NCI-H1105 treated with DMSO at 0.1 percent for 48 hours (cell line): ENCODE results near the gene CAMKK1.
"Not testable (repeated sequence)": the region's sequence is repeated elsewhere in the genome, so short reads cannot be mapped to it uniquely, and the experiment has no call there.

Experiments
- DNase-seq: peaks from one replicate; lab custom pipeline; 2025; lab: John Stamatoyannopoulos, UW

Gene CAMKK1

DNA sequence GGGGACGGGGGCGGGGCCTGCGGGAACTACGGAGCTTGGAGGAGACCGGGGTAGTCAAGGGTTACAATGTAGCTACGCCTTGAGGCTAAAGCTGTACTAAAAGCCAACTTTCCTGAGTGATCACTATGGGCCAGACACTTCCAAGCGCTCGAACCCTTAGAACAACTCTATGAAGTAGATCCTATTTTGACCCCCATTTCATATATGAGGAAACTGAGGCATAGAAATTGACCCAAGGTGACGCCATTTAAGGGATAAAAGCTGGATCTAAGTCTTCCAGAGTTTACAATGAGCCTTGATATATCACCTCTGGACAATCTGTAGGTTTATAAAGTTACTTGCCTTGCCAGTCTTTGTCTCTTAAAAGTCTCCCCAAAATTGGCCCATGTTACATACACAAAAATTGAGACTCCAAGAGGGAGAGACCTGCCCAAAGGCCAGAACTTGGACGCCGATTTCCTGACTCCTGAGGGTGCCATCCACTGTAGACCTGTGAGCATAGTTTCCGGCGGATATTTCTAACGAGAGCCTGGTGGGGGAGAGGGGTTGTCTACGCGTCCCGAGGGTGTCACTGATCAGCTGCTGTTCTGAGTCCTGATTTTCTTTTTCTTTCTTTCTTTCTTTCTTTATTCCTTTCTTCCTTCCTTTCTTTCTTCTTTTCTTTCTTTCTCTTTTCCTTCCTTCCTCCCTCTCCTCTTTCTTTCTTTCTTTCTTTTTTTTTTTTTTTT lies 46.3 kb downstream of the CAMKK1 start:
- no peak for DNase-seq

DNA sequence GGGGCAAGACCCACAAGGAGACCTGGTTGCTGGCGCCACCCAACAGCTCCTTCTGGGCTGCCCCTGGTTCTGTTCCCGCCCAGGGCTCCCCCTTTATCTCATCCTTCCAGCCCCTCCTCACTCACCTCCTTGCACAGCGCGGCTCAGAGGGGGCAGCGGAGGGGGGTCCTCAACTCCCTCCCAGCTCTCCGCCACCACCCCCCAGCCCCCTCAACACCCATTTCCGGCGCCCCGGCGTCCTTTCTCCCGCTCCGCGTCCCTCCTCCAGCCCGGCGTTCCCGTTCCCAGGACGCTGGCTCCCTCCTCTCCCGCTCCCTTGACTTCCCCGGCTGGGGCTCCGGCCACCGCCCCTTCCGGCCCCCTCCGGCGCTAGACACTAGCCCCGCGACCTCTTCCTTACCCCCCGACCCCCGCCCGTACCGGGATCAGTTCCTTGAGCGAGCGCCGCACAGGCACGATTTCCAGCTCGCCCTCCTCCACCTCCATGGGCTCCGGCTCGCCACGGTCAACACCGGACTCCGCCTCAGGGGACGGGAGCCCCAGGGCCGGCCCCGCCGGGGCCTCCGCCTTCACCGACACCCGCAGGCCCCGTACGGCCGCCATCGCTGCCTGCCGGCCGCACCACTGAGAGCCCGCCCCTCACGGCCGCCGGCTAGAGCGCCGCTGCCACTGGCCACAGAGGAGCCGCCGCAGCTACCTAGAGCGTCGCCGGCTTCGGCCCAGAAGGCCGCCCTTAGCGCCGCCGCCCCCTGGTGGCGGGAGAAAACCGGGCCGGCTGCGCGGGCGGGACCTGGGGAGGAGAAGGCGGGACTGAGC lies 47.0 kb downstream of the CAMKK1 start, which contains the start of gene NCBP3:
TSS of gene NCBP3 (minus strand) at position 626 of the 816 bp plus-strand sequence. CDS start at position 603, 23 bp downstream.
- DNase-seq: peak; percentile 91

DNA sequence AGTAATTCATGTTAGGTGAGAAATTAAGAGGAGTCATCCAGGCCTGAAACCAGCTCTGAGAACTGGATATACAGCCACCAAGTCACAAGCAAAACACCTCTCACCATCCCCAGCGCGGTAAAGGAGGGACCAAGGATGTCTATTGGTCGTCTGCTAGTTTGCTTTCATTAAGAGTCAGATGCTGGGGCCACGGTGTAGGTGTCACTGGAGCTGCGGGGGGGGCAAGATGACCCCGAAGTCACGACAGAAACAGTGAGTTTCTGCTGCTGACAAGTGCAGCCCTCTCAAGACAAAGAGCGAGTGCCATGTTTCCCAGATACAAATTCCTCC lies 47.6 kb downstream of the CAMKK1 start:
- peak; percentile 56 for DNase-seq

DNA sequence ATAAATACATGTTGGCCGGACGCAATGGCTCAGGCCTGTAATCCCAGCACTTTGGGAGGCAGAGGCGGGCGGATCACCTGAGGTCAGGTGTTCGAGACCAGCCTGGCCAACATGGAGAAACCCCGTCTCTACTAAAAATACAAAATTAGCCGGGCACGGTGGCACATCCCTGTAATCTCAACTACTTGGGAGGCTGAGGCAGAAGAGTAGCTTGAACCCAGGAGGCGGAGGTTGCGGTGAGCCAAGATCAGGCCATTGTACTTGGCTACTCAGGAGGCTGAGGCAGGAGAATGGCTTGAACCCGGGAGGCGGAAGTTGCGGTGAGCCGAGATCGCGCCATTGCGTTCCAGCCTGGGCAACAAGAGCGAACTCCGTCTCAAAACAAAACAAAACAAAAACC lies 48.3 kb downstream of the CAMKK1 start:
- not testable (repeated sequence) for DNase-seq

DNA sequence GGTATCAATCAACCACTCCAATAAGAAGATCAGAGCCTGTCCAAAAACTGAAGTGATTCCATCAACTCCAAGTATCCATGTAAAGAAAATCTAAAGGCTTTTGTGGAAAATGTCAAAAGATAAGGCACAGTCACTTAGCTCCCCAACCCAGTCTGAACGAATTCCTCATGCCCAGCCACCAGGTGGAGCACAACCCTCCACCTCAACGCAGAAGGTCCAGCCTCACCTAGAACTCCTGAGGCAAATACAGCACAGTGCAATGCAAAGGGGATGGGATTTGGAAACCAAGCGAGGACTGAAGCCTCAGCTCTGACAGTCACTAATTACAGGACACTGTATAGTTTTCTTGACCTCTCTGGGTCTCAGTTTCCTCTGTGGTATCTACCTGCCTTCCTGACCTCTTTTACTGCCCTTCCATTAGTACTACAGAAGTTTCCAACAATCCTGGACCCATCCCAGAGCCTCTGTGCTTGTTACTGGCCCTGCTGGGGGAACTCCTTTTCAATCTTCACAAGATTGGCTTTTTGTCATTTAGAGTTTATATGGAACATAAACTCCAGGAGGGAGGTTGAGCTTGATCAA lies 48.8 kb downstream of the CAMKK1 start:
- peak; percentile 35 for DNase-seq

DNA sequence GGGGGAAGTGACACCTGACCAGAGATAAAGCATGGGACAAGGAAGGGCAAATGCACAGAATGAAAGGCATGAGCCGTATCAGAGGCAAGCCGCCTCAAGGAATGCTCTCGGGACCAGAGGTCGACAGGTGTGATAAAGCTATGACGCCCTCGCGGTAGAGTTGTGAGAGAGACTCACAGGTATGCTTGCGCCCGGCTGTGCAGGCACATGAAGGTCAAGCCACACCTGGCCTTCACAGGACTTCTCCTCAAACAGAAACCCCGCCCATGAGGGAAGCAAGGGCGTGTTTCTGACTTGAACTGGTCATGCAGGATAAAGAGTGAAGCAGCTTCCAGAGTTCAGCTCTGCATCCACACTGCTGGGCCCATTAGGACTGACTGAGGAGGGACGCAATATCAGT lies 54.6 kb downstream of the CAMKK1 start:
- DNase-seq: peak; percentile 1

DNA sequence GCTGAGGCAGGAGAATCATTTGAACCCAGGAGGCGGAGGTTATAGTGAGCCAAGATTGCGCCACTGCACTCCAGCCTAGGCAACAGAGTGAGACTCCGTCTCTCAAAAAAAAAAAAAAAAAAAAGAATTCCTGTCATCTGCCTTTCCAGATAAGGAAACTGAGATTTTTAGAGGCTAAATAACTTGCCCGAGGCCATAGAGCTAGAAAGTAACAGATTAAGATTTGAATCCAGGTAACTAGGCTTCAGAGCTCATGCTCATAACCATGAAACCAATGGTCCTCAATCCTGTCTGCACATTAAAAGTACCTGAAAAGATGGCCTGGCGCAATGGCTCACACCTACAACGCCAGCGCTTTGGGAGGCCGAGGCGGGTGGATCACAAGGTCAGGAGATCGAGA lies 56.3 kb downstream of the CAMKK1 start:
- DNase-seq: no peak

DNA sequence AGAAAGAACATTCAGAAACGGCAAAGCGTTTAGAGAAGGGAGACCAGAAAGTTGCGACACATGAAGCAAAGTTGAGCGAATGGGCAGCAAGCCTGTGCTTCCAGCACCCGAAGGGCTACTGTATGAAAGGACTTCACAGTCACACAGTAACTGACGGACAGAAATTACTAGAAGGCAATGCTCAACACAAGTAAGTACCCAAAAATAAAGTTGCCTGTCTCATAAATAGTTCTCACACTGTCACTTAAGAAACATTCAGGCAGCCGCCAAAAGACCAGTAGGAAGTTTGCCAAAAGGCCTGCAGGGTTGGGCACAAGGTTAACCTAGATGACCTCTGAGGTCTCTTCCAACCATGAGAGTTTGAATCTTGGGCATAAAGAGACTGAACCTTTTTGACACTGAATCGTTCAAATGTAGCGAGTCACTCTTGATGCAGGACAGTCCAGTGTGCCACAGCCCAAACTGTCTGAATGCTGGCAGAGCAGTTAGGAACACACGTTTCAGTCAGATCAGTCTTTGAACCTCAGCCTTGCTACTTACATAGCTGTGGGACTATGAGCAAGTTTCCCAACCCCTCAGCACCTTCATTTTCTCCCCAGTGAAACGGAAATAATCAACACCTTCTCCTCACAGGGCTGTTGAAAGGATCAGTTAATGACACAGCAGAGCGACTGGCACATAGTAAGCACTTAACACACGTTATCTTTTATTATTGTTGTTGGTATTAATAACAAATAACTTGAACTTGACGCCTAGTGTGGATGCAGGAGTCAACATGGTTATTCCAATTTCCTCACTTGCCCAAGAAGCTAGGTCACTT lies 57.2 kb downstream of the CAMKK1 start:
- DNase-seq: no peak

DNA sequence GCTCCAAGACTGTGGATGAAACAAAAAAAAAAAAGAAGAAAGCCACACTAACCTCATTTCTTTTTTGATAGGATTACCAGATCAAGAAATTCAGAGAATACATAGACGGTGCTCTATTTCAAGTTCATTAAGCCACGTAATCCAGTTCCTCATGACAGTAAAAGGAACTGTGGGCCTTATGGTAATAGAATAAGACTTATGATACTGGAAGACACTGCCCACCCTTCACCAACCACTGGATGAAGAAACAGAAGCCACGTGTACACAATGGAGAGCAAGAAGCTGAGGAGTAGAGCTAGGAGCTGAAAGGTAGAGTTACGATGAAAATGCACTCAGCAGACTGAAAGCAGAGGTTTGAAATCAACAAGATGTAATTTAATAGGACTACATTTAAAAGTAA lies 58.0 kb downstream of the CAMKK1 start:
- DNase-seq: no peak

DNA sequence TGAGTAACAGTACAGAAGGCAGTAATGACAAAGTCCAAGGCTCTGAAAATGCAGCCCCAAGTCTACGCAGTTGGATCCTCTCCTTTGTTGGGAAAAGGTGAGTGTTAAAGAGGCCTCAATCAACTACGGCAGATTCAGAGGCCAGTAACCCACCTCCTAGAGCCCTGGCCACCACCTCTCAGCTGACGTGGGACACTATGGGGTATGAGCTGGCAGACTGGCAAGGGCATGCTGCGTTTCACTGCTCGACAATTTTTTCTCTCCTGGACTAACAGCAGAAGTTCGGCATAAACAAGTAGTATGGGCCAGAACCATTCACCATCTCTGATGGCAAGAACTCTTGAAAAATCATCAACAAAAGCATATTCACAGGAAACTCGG lies 64.0 kb downstream of the CAMKK1 start:
- no peak for DNase-seq

DNA sequence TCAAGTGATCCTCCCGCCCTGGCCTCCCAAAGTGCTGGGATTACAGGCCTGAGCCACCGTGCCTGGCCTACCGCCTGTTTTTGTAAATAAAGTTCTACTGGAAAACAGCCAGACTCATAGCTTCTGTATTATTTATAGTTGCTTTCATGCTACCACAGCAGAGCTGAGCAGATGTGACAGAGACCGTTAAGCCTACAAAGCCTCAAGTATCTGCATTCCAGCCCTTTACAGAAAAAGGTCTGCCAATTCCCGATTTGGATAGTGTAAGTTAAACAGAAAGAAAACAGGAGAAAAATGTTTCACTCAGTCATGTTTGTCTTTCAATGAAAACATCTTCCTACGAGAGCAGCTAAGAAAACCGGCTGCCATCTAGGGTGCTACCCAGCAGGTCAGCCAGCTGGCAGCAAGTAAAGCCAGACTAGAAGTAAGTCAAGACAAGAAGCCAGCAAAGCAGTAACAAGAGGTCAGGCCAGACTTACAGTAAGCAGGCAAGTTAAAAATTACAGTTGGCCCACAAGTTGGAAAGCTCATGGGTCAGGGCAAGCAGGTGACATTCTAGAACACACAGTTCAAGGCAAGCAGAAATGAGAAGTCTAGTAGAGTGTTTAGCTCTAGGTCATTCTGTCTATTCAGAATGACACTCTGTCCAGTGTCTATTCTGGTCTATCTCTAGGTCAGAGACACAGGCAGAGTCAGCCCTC lies 64.6 kb downstream of the CAMKK1 start:
- DNase-seq: peak; percentile 41

DNA sequence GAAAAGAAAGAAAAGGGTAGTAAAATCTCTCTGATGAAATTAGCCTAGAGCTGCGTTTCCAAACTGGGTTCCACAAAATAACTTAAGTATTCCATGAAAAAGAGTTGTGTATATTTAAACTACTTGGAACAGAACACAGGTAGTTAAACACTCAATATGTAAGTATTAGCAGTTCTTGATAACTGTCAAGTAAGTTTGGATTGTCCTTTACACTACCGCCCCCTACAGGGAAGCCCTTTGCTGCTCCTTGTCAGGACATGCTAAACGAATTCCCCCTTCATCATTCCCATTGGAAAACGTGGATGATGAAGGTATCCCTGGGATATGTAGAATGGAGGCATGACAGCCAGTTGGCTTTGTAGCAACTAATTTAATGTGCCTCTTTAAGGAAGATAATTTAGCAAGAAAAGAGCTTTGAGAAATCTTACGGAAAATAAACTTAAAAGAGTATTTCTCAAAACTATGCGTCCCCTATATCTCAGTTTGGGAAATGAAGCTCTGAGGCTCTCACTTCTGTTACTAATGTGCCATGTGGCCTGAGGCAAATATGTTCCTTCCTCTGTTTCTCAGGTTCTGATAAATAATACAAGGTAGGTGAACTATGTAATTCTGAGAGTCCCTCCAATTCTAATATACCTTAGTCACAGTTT lies 65.6 kb downstream of the CAMKK1 start:
- peak; percentile 8 for DNase-seq

DNA sequence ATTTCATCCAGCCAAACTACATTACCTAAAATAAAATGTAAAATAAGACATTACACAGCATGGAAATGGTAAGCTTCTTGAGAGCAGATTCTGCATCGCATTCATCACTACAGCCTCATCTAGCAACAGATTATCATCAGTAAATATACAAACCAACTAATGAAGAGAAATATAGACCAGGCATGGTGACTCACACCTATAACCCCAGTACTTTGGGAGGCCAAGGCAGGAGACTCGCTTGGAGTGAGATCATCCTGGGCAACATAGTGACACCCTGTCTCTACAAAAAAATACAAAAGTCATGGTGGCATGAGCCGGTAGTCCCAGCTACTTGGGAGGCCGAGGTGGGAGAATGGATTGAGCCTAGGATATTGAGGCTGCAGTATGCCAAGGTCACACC lies 66.7 kb downstream of the CAMKK1 start:
- DNase-seq: no peak

DNA sequence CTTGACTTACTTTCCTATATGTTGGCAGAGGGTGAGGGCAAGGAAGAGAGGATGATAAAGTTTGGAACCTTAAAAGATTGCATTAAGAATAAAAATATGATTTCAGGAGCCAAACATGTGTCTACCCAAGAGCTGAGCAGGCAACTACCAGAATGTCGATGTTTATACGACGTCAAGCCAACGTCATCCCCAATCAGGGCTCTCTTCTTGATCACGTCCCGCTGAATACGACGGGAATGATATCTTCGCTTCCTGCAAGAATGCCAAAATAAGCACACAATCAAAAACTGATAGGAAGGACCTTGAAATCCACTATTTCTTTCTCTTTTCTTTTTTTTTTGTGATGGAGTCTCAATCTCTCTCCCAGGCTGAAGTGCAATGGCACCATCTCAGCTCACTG lies 71.8 kb downstream of the CAMKK1 start:
- DNase-seq: no peak

DNA sequence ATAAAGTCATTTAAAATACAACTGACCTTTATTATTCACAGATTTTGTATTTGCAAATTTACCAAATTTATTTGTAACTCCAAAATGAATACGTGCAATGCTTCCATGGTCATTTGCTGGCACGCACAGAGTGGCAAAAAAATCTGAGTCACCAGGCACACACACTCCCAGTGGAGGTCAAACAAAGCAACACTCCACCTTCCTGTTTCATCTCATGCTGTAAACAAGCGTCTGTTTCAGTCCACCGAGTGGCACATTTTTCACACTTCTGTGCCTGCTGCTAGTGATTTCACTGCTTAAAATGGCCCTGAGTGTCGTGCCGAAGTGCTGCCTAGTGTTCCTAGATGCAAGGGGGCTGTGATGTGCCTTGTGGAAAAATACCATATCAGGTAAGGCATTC lies 74.1 kb downstream of the CAMKK1 start:
- no peak for DNase-seq

DNA sequence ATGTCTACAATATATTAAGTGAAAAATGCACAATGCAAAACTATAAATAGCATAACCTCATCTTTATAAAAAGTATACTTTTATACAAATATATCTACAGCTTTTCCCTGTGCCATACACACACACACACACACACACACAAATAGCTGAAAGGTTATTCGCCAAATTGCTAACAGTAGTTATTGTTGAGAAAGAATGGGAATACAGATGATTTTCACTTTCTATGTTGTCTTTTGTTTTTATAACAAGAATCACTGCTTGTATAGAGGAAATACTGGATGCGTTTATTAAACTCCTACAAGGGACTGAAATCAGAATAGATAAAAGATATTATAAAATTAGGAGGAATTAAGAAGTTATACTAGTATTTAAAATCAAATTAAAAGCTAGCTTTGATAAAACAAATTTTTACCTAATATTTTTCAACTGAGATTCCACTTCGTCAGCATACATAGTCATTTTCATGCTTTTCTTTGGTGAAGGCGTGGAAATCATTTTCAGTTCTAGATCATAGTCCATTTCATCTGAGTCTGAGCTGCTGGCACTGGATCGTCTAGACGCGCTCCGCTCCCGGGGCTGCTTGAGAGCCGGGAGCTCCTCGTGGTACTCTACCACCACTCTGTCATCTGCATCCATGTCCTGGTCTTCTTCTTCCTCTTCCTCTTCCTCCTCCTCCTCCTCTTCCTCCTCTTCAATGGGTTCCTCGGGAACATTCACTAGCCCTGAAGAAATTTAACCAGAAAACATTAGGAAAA lies 74.8 kb downstream of the CAMKK1 start:
- DNase-seq: no peak

DNA sequence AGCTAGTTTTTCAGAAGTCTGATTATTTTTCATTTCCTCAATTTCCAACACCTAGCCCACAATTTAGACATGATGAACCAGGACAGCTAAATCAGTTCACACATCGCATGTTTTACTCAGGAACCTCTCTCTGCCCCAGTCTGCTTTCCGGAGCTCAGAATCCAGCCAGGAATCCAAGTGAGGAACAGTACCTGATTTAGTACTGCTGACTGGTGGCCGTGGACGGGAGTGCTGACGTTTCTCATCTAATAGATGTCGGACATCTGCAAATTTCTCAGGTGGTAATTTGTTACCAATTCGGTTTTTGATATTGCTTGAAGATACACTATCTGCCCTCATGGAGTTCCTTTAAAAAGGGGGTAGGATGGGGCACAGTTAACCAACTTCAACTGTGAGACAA lies 76.9 kb downstream of the CAMKK1 start:
- DNase-seq: no peak

DNA sequence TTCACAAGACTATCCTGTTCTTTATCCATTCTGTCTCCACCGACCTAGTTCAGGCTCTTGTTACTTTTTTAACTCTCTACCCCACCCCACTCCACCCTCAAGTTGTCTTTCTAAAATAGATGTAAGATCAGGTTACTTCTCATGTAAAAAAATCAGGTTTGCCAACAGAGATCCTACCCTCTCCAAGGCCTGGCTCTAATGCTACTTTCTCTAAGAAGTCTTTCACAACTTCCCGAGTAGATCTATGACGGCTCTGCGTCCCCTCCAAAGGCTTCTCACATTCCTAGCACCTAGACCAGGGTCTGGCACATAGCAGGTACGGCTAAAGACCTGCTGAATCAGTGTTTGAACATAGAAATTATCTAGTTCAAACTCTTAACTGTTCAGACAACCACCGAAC lies 77.7 kb downstream of the CAMKK1 start:
- DNase-seq: no peak

DNA sequence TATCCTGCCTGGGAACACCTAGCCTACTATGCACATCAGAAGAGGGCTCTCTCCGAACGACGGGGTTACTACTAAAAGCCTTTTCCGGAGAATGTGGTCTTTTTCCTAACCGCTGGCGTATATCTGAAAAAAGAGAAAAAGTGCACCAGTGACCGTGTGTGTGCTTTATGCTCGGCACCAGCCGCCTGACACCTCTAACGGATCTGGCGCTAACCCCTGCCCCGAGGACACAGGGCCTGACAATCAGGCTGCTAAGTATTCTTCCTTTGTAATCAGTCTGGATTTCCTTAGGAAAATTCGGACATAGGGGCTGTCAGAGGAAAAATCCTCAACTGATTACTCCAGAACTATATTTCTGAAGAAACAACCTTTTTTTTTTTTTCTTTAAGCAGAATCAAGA lies 78.5 kb downstream of the CAMKK1 start:
- DNase-seq: no peak

DNA sequence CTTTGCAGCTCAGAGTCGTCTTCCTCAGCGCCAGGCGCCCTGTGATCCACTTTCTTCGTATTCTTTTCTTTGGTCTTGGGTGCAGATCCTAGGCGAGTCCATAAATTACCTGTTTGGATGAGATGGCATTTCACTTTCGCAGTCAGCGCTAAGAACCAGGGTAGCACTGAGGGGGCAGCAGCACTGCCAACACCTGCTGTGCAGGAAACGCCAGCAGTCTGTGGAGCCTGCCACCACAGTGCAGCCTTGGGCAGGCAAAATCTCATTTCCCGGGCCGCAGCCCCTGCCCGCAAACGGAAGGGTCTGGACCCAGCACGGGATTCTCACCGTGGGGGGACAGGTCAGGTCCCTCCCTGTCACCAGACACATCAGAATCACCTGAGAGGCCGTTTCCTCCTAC lies 79.7 kb downstream of the CAMKK1 start:
- no peak for DNase-seq

DNA sequence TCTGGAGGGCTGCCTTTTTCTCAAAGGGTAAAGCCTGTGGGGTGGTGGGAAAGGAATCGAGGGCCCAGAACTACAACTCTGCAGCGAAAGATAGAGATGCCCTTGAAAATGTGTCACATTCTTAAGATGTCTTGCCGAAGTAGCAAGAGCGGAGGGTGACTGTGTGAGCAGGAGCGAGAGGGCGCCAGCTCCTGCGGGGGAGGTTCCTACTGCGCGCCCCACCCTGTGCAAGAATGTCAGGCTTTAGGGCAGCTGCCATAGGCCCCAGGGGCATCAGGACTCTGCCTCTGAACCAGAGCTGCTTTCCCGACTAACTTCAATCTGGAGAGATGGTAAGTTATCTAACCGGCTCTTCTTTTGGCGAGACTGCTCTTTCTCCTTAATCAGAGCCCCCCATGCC lies 80.1 kb downstream of the CAMKK1 start:
- no peak for DNase-seq
